HCT116 (cell line): ENCODE results near the gene KCND3. TPM values are rescaled to one million over a fixed set of nuclear protein-coding genes. Genes with fewer than 3 reads are reported as not detected.

Source experiments
- ATAC-seq: fragments of 200-7000 bp; cut with Tn5 transposase; 2 replicates; pipeline ENCODE4 v1.9.1; 2020; ENCODE audit warnings: mild to moderate bottlenecking, moderate library complexity
- BruUV-seq: library from RNA; stranded (reverse); fragments of 400-500 nt; replicated peaks from 2 replicates; lab custom pipeline; 2021; lab: Mats Ljungman, UMichigan
- CTCF ChIA-PET: fragments of 300-600 bp; sonication (Branson Sonifier 250); formaldehyde crosslinking; loops from one replicate; lab custom pipeline; 2021; ENCODE audit warnings: antibody characterized with exemption; lab: Charles Lee
- POLR2A ChIA-PET: fragments of 300-600, 350-600 bp; sonication (Branson Sonifier 250); formaldehyde crosslinking; loops from one replicate; lab custom pipeline; 2021; ENCODE audit warnings: antibody characterized with exemption; lab: Charles Lee
- RAD21 ChIA-PET, 2 experiments: fragments of 300-600 bp; sonication (Branson Sonifier 250); formaldehyde crosslinking; loops; one replicate each; lab custom pipeline; 2023; ENCODE audit warnings: low total read pairs in 2 of 2; ENCODE audit not compliant: uncharacterized antibody in 2 of 2, unreplicated experiment in 2 of 2, low non-redundant PET in 1 of 2; lab: Charles Lee
- DNase-seq: peaks from one replicate; pipeline ENCODE4 v3.0.0-alpha.2; 2010; ENCODE audit warnings: low read depth, low spot score
- H2AFZ ChIP-seq: fragments of 200-600 bp; shearing (Covaris generic), sonication (generic); 2 replicates; pipeline ENCODE4 v1.6.1; 2017; ENCODE audit warnings: low read depth, mixed run types, mixed read lengths, antibody characterized with exemption, low read length; ENCODE audit not compliant: poor library complexity, severe bottlenecking
- H3K27ac ChIP-seq: 2 replicates; pipeline ENCODE4 v1.5.1; 2012; ENCODE audit warnings: low read depth, low read length
- H3K27me3 ChIP-seq: fragments of 200-600 bp; sonication (generic); 2 replicates; pipeline ENCODE4 v1.6.1; 2016; ENCODE audit warnings: mixed run types, low read length, mixed read lengths; ENCODE audit not compliant: insufficient read depth
- H3K36me3 ChIP-seq, 2 experiments: fragments of 200-500 bp in 1 of 2; fragments of 200-600 bp in 1 of 2; sonication (Bioruptor generic) in 1 of 2; sonication (generic) in 1 of 2; 2 replicates each; pipeline versions ENCODE4 v1.5.1 to v1.6.1; 2014 to 2016; ENCODE audit warnings: low read length in 2 of 2, inconsistent platforms in 1 of 2, mixed read lengths in 1 of 2, mixed run types in 1 of 2; ENCODE audit not compliant: insufficient read depth in 2 of 2, control insufficient read depth in 1 of 2
- H3K4me1 ChIP-seq, 2 experiments: fragments of 200-600 bp in 1 of 2; sonication (generic) in 1 of 2; 2 replicates each; pipeline versions ENCODE4 v1.5.1 to v1.6.1; 2012 to 2017; ENCODE audit warnings: low read length in 2 of 2, inconsistent platforms in 1 of 2, mild to moderate bottlenecking in 1 of 2, mixed read lengths in 1 of 2, mixed run types in 1 of 2, moderate library complexity in 1 of 2; ENCODE audit not compliant: insufficient read depth in 2 of 2, control insufficient read depth in 1 of 2
- H3K4me2 ChIP-seq: fragments of 200-600 bp; sonication (generic); 2 replicates; pipeline ENCODE4 v1.6.1; 2017; ENCODE audit warnings: mixed run types, low read length, mixed read lengths
- H3K4me3 ChIP-seq, 2 experiments: fragments of 200-600 bp in 1 of 2; sonication (generic) in 1 of 2; replicated peaks in 1 of 2; 2 replicates each; pipeline ENCODE4 v1.5.1; 2011 to 2016; ENCODE audit warnings: low read length in 2 of 2, control low read depth in 1 of 2, low read depth in 1 of 2, mild to moderate bottlenecking in 1 of 2, mixed read lengths in 1 of 2, mixed run types in 1 of 2
- H3K79me2 ChIP-seq: fragments of 200-600 bp; sonication (generic); 2 replicates; pipeline ENCODE4 v1.6.1; 2017; ENCODE audit warnings: mild to moderate bottlenecking, mixed run types, low read length, moderate library complexity, mixed read lengths; ENCODE audit not compliant: insufficient read depth
- H3K9ac ChIP-seq: fragments of 200-600 bp; sonication (generic); 2 replicates; pipeline ENCODE4 v1.6.1; 2016; ENCODE audit warnings: low read length, mixed read lengths
- H3K9me2 ChIP-seq: fragments of 200-600 bp; sonication (generic), shearing (Covaris generic); 2 replicates; pipeline ENCODE4 v1.6.1; 2017; ENCODE audit warnings: mixed run types, mild to moderate bottlenecking, moderate library complexity; ENCODE audit not compliant: insufficient read depth
- H3K9me3 ChIP-seq, 2 experiments: fragments of 200-500 bp in 1 of 2; fragments of 200-600 bp in 1 of 2; sonication (Bioruptor generic) in 1 of 2; sonication (generic) in 1 of 2; 2 replicates each; pipeline ENCODE4 v1.6.1; 2014 to 2017; ENCODE audit warnings: low read length in 2 of 2, mixed read lengths in 2 of 2, inconsistent platforms in 1 of 2, low read depth in 1 of 2, mild to moderate bottlenecking in 1 of 2, mixed run types in 1 of 2, moderate library complexity in 1 of 2; ENCODE audit not compliant: control insufficient read depth in 1 of 2, insufficient read depth in 1 of 2
- H4K20me1 ChIP-seq: fragments of 200-600 bp; sonication (generic), shearing (Covaris generic); 2 replicates; pipeline ENCODE4 v1.6.1; 2017; ENCODE audit warnings: mixed run types, mild to moderate bottlenecking, moderate library complexity; ENCODE audit not compliant: insufficient read depth
- ATF3 ChIP-seq: IDR thresholded peaks from 2 replicates; pipeline ENCODE4 v1.6.1; 2012
- CBX3 ChIP-seq: IDR thresholded peaks from 2 replicates; pipeline ENCODE4 v1.6.1; 2012; ENCODE audit warnings: low read depth
- CTCF ChIP-seq, 3 experiments: fragments of 200-600 bp in 1 of 3; sonication (generic) in 1 of 3; IDR thresholded peaks in 2 of 3; conservative IDR thresholded peaks in 1 of 3; 2 replicates each; pipeline ENCODE4 v1.5.1; 2012 to 2017; ENCODE audit warnings: low read depth in 2 of 3, low read length in 2 of 3, antibody characterized with exemption in 1 of 3, borderline replicate concordance in 1 of 3, control low read depth in 1 of 3, mild to moderate bottlenecking in 1 of 3, mixed read lengths in 1 of 3, mixed run types in 1 of 3, moderate library complexity in 1 of 3; ENCODE audit not compliant: insufficient read depth in 1 of 3
- ELF1 ChIP-seq: IDR thresholded peaks from 2 replicates; pipeline ENCODE4 v1.6.1; 2012; ENCODE audit warnings: low read depth, borderline replicate concordance
- EZH2 ChIP-seq: fragments of 200-600 bp; sonication (generic); IDR thresholded peaks from 2 replicates; pipeline ENCODE4 v1.6.1; 2017; ENCODE audit warnings: antibody characterized with exemption, mixed run types
- EZH2phosphoT487 ChIP-seq: fragments of 200-600 bp; IDR thresholded peaks from 2 replicates; pipeline ENCODE4 v1.6.1; 2018; ENCODE audit warnings: antibody characterized with exemption, borderline replicate concordance
- FOSL1 ChIP-seq: IDR thresholded peaks from 2 replicates; pipeline ENCODE4 v1.6.1; 2012; ENCODE audit warnings: low read depth
- JUND ChIP-seq: IDR thresholded peaks from 2 replicates; pipeline ENCODE4 v1.6.1; 2012
- MAX ChIP-seq: IDR thresholded peaks from 2 replicates; pipeline ENCODE4 v1.6.1; 2012
- POLR2A ChIP-seq: IDR thresholded peaks from 2 replicates; pipeline ENCODE4 v1.7.0; 2011; ENCODE audit warnings: borderline replicate concordance; ENCODE audit not compliant: insufficient read depth, insufficient read length; ENCODE audit errors: extremely low read depth
- POLR2AphosphoS5 ChIP-seq: IDR thresholded peaks from 2 replicates; pipeline ENCODE4 v1.6.1; 2011; ENCODE audit warnings: mild to moderate bottlenecking, low read depth, low read length, moderate library complexity
- RAD21 ChIP-seq: IDR thresholded peaks from 2 replicates; pipeline ENCODE4 v1.6.1; 2012; ENCODE audit warnings: low read depth, mild to moderate bottlenecking
- REST ChIP-seq: IDR thresholded peaks from 2 replicates; pipeline ENCODE4 v1.6.1; 2012; ENCODE audit warnings: low read depth
- SIN3A ChIP-seq: IDR thresholded peaks from 2 replicates; pipeline ENCODE4 v1.6.1; 2012; ENCODE audit warnings: low read depth
- SP1 ChIP-seq: IDR thresholded peaks from 2 replicates; pipeline ENCODE4 v1.6.1; 2012; ENCODE audit warnings: low read depth
- YY1 ChIP-seq: IDR thresholded peaks from 2 replicates; pipeline ENCODE4 v1.6.1; 2011; ENCODE audit warnings: low read length, low read depth, moderate library complexity, mild to moderate bottlenecking; ENCODE audit not compliant: insufficient replicate concordance; ENCODE audit errors: extremely low read depth
- ZNF274 ChIP-seq: fragments of 200-500 bp; sonication (Bioruptor generic); IDR thresholded peaks from 2 replicates; pipeline ENCODE4 v1.6.1; 2014; ENCODE audit warnings: mild to moderate bottlenecking, low read depth, low read length, inconsistent platforms
- intact Hi-C: fragments of 100-400 bp; cut with micrococcal nuclease; formaldehyde crosslinking; loops from 2 replicates; pipeline ENCODE4 v1.10.0; 2022
- total RNA-seq: library from RNA; stranded (reverse); gene quantifications from one replicate; pipeline ENCODE4 v1.2.1, GENCODE V29; 2021; ENCODE audit not compliant: unreplicated experiment

The KCND3 gene
- total RNA-seq, 1 experiment from 2014 or later, result 0.44 TPM

GRCh38 chr1:111735321-111735720 lies 254.1 kb downstream of the KCND3 start:
- H3K27ac ChIP-seq, result no peak overlapping the region
- intact Hi-C loops, result no loop called here
- ATAC-seq (no peak), DNase-seq (no peak)
- RAD21 ChIA-PET, result no interaction called here
- H3K4me3 ChIP-seq, result no peak overlapping the region
- CTCF ChIA-PET, result no interaction called here
- no peaks in the 10 kb centered on the region for H3K9me2 ChIP-seq
- no peaks in the 10 kb centered on the region for H4K20me1 ChIP-seq
- no TSS peak for BruUV-seq
- H3K9ac ChIP-seq, result no peak overlapping the region
- no peaks in the 10 kb centered on the region for H3K79me2 ChIP-seq
- H3K4me1 ChIP-seq, result peaks cover 14 to 25% of the 10 kb centered on the region in 2 experiments; a peak in 3 of 4 replicates
- no peak for TF ChIP-seq ELF1
- no peak for TF ChIP-seq JUND
- no peak for TF ChIP-seq REST
- TF ChIP-seq ZNF274, result no peak
- no peak for TF ChIP-seq YY1
- TF ChIP-seq EZH2phosphoT487, result no peak
- TF ChIP-seq MAX, result no peak
- TF ChIP-seq SIN3A, result no peak
- TF ChIP-seq POLR2AphosphoS5, result no peak
- no peak for TF ChIP-seq EZH2
- TF ChIP-seq CBX3, result no peak
- no peak for TF ChIP-seq RAD21
- TF ChIP-seq POLR2A, result no peak
- TF ChIP-seq ATF3, result no peak
- no peak for TF ChIP-seq FOSL1
- no peak for TF ChIP-seq CTCF (IDR thresholded peaks at IDR 0.05 in 2 of 3, conservative IDR thresholded peaks at IDR 0.05 in 1 of 3; ENCODE audit: borderline replicate concordance in 1 of 3, insufficient read depth in 1 of 3, low read depth in 2 of 3, low read length in 2 of 3)
- TF ChIP-seq SP1, result no peak
- POLR2A ChIA-PET, result no interaction called here
- H3K4me2 ChIP-seq, result no peak overlapping the region
- no peaks in the 10 kb centered on the region for H3K36me3 ChIP-seq
- no peak overlapping the region for H2AFZ ChIP-seq
- no peaks in the 10 kb centered on the region for H3K9me3 ChIP-seq
- no peaks in the 10 kb centered on the region for H3K27me3 ChIP-seq
